GM23338 (cell line): ENCODE results near the gene EVX2. TPM values are rescaled to one million over a fixed set of nuclear protein-coding genes. Genes with fewer than 3 reads are reported as not detected.

ENCODE experiments used
- ATAC-seq: fragments of 200-7000 bp; cut with Tn5 transposase; 3 replicates; pipeline ENCODE4 v1.9.1; 2020
- DNase-seq: peaks from one replicate; pipeline ENCODE4 v3.0.0-alpha.2; 2015; ENCODE audit warnings: low spot score
- H2AFZ ChIP-seq: fragments of 200-600 bp; sonication (generic); 2 replicates; pipeline ENCODE4 v1.8.0; 2016; ENCODE audit warnings: antibody characterized with exemption, mild to moderate bottlenecking, moderate library complexity
- H3F3A ChIP-seq: fragments of 200-600 bp; sonication (generic); replicated peaks from 2 replicates; pipeline ENCODE4 v1.8.0; 2017; ENCODE audit warnings: antibody characterized with exemption, mixed run types, low read depth
- H3K27ac ChIP-seq: fragments of 200-600 bp; sonication (generic); 2 replicates; pipeline ENCODE4 v1.6.1; 2016; ENCODE audit warnings: low read depth
- H3K27me3 ChIP-seq: fragments of 200-600 bp; sonication (generic); 2 replicates; pipeline ENCODE4 v1.8.0; 2016; ENCODE audit warnings: mild to moderate bottlenecking, mixed run types, moderate library complexity; ENCODE audit not compliant: insufficient read depth
- H3K36me3 ChIP-seq: fragments of 200-600 bp; sonication (generic); 2 replicates; pipeline ENCODE4 v1.8.0; 2016; ENCODE audit warnings: mild to moderate bottlenecking; ENCODE audit not compliant: insufficient read depth
- H3K4me1 ChIP-seq: fragments of 200-600 bp; sonication (generic); 2 replicates; pipeline ENCODE4 v1.8.0; 2016; ENCODE audit warnings: mild to moderate bottlenecking, moderate library complexity; ENCODE audit not compliant: insufficient read depth
- H3K4me2 ChIP-seq: fragments of 200-600 bp; sonication (generic); 2 replicates; pipeline ENCODE4 v1.7.1; 2017; ENCODE audit warnings: mixed run types
- H3K4me3 ChIP-seq: fragments of 200-600 bp; sonication (generic); 2 replicates; pipeline ENCODE4 v1.6.1; 2016; ENCODE audit warnings: mixed run types
- H3K79me2 ChIP-seq: fragments of 200-600 bp; sonication (generic); replicated peaks from 2 replicates; pipeline ENCODE4 v1.8.0; 2017; ENCODE audit warnings: mild to moderate bottlenecking; ENCODE audit not compliant: insufficient read depth
- H3K9me2 ChIP-seq: fragments of 200-600 bp; sonication (generic); 2 replicates; pipeline ENCODE4 v1.8.0; 2017; ENCODE audit not compliant: insufficient read depth
- H4K20me1 ChIP-seq: fragments of 200-600 bp; sonication (generic); replicated peaks from 2 replicates; pipeline ENCODE4 v1.8.0; 2017; ENCODE audit warnings: mild to moderate bottlenecking; ENCODE audit not compliant: insufficient read depth
- H3K27ac Mint-ChIP-seq: 2 replicates; pipeline ENCODE4 v1.8.0; 2020; ENCODE audit warnings: inconsistent platforms, mild to moderate bottlenecking, moderate library complexity, mixed read lengths
- H3K27me3 Mint-ChIP-seq: 3 replicates; pipeline ENCODE4 v1.8.0; 2022; ENCODE audit warnings: low read depth, mild to moderate bottlenecking, moderate library complexity, mixed read lengths, inconsistent platforms; ENCODE audit not compliant: insufficient read depth, poor library complexity
- H3K36me3 Mint-ChIP-seq: 3 replicates; pipeline ENCODE4 v1.8.0; 2021; ENCODE audit warnings: low read depth, mild to moderate bottlenecking, inconsistent platforms, moderate library complexity, mixed read lengths
- H3K4me1 Mint-ChIP-seq: 3 replicates; pipeline ENCODE4 v1.8.0; 2020; ENCODE audit warnings: mild to moderate bottlenecking, inconsistent platforms, mixed read lengths
- H3K4me3 Mint-ChIP-seq: 3 replicates; pipeline ENCODE4 v1.8.0; 2021; ENCODE audit warnings: moderate library complexity, mild to moderate bottlenecking, inconsistent platforms, mixed read lengths
- H3K9me3 Mint-ChIP-seq: 3 replicates; pipeline ENCODE4 v1.8.0; 2020; ENCODE audit warnings: moderate library complexity, mild to moderate bottlenecking, inconsistent platforms, mixed read lengths
- CREB1 ChIP-seq: fragments of 250-450 bp; sonication (Bioruptor Pico); IDR thresholded peaks from 2 replicates; pipeline ENCODE4 v1.5.0; 2020; ENCODE audit warnings: low read depth, mild to moderate bottlenecking, moderate library complexity
- CTCF ChIP-seq, 2 experiments: fragments of 200-600 bp in 1 of 2; sonication (generic) in 1 of 2; conservative IDR thresholded peaks; 2 replicates each; pipeline versions ENCODE4 v1.5.1 to v1.6.1; 2016 to 2017; ENCODE audit warnings: antibody characterized with exemption in 2 of 2, low read depth in 2 of 2, mild to moderate bottlenecking in 2 of 2, moderate library complexity in 1 of 2
- EZH2phosphoT487 ChIP-seq: fragments of 200-600 bp; sonication (generic); IDR thresholded peaks from one replicate; pipeline ENCODE4 v1.8.1; 2018; ENCODE audit warnings: antibody characterized with exemption; ENCODE audit not compliant: unreplicated experiment
- JUNB ChIP-seq: IDR thresholded peaks from one replicate; pipeline ENCODE4 v1.6.1; 2016; ENCODE audit warnings: antibody characterized with exemption; ENCODE audit not compliant: unreplicated experiment
- NANOG ChIP-seq: IDR thresholded peaks from 2 replicates; pipeline ENCODE4 v1.6.1; 2016; ENCODE audit warnings: antibody characterized with exemption, borderline replicate concordance
- POLR2AphosphoS5 ChIP-seq: IDR thresholded peaks from 2 replicates; pipeline ENCODE4 v1.6.1; 2016; ENCODE audit warnings: antibody characterized with exemption, low read depth
- REST ChIP-seq: IDR thresholded peaks from one replicate; pipeline ENCODE4 v1.6.1; 2018; ENCODE audit warnings: antibody characterized with exemption; ENCODE audit not compliant: unreplicated experiment
- STAT1 ChIP-seq: IDR thresholded peaks from one replicate; pipeline ENCODE4 v1.6.1; 2016; ENCODE audit warnings: antibody characterized with exemption; ENCODE audit not compliant: unreplicated experiment
- ZNF331 ChIP-seq: fragments of 250-450 bp; sonication (Bioruptor Pico); IDR thresholded peaks from 2 replicates; pipeline ENCODE4 v1.5.0; 2020; ENCODE audit warnings: low read depth, mild to moderate bottlenecking, moderate library complexity
- ZNF462 ChIP-seq: fragments of 250-450 bp; sonication (Bioruptor Pico); IDR thresholded peaks from 2 replicates; pipeline ENCODE4 v1.5.0; 2020; ENCODE audit warnings: mild to moderate bottlenecking, moderate library complexity
- polyA plus RNA-seq: library from polyadenylated mRNA; unstranded; fragments of >200 nt; fragmentation: Nextera tagmentation; extraction: Ambion mirVana; gene quantifications from 2 replicates; pipeline ENCODE4 v1.2.1, GENCODE V29; 2016
- total RNA-seq: library from RNA; depleted of rRNA; stranded (reverse); fragments of >200 nt; shearing (Covaris generic); gene quantifications from 2 replicates; pipeline ENCODE4 v1.2.3, GENCODE V29; 2014

Gene EVX2
- total and polyA plus RNA-seq, 2 experiments from 2014 or later: 0.03 TPM; not detected in 1

GRCh38 chr2:176039375-176039774, 44.4 kb downstream of the EVX2 start (continued):
- no peak for TF ChIP-seq ZNF331 (CRISPR knock-in tag)
- TF ChIP-seq JUNB: no peak
- no peak for TF ChIP-seq REST
- no peak for TF ChIP-seq STAT1

GRCh38 chr2:176038694-176039093, 45.1 kb downstream of the EVX2 start:
- Mint-ChIP-seq H3K4me1 (no peaks in the 10 kb centered on the region), H3K27me3 (no peaks in the 10 kb centered on the region), H3K4me3 (no peak overlapping the region), H3K36me3 (no peaks in the 10 kb centered on the region), H3K27ac (no peak overlapping the region), H3K9me3 (no peaks in the 10 kb centered on the region)
- H3K9me2 ChIP-seq: no peaks in the 10 kb centered on the region
- ATAC-seq: peak; percentile 67
- H4K20me1 ChIP-seq: no peaks in the 10 kb centered on the region
- H3K27ac ChIP-seq: no peak overlapping the region
- H3K4me3 ChIP-seq: no peak overlapping the region
- H3K4me2 ChIP-seq: no peak overlapping the region
- H2AFZ ChIP-seq: peak overlapping the region; percentile 68; the same call in 1 of the 2 replicates
- DNase-seq: peak; percentile 16
- H3F3A ChIP-seq: no peaks in the 10 kb centered on the region
- H3K36me3 ChIP-seq: no peaks in the 10 kb centered on the region
- no peaks in the 10 kb centered on the region for H3K4me1 ChIP-seq
- H3K79me2 ChIP-seq: no peaks in the 10 kb centered on the region
- no peaks in the 10 kb centered on the region for H3K27me3 ChIP-seq
- no peak for TF ChIP-seq EZH2phosphoT487
- TF ChIP-seq CTCF (conservative IDR thresholded peaks at IDR 0.05; ENCODE audit: low read depth in 2 of 2): no peak
- no peak for TF ChIP-seq POLR2AphosphoS5
- TF ChIP-seq REST: no peak
- TF ChIP-seq NANOG: no peak
- no peak for TF ChIP-seq JUNB
- TF ChIP-seq CREB1: no peak
- TF ChIP-seq ZNF462: no peak
